Peyer's patch (tissue), 4 donors: ENCODE results near the gene RUBCNL.

Experiments
- CTCF ChIP-seq, 6 experiments: fragments of 450-650 bp in 4 of 6; fragments of 200-600 bp in 2 of 6; sonication (generic) in 1 of 6; IDR thresholded peaks; one replicate each; pipeline ENCODE4 v1.5.1; 2017 to 2019; ENCODE audit warnings: antibody characterized with exemption in 6 of 6, mild to moderate bottlenecking in 3 of 6, moderate library complexity in 1 of 6
- POLR2A ChIP-seq, 2 donors: fragments of 450-650 bp; IDR thresholded peaks; one replicate each; pipeline ENCODE4 v1.5.1; 2017; ENCODE audit warnings: antibody characterized with exemption in 2 of 2, mild to moderate bottlenecking in 2 of 2, moderate library complexity in 2 of 2

- TF ChIP-seq POLR2A (IDR thresholded peaks at IDR 0.05) (no peak), CTCF (IDR thresholded peaks at IDR 0.05) (no peak)
These were observed 25.6 kb downstream of the RUBCNL start for GRCh38 chr13:46361276-46361934.
